Left ventricle myocardium superior (tissue), 1 donor: ENCODE data around the gene R3HDM1. TPM values are rescaled to one million over a fixed set of nuclear protein-coding genes. Genes with fewer than 3 reads are reported as not detected.
A peak's percentile ranks its signal among the peaks of the same experiment; 100 is the strongest.

Experiments used
- ATAC-seq: fragments of 200-7000 bp; cut with Tn5 transposase; one replicate; pipeline ENCODE4 v1.9.1; 2020; ENCODE audit warnings: mild to moderate bottlenecking, moderate library complexity
- DNase-seq: peaks from one replicate; pipeline ENCODE4 v3.0.0-alpha.2; 2020
- intact Hi-C: fragments of 100-400 bp; cut with micrococcal nuclease; formaldehyde crosslinking; loops from one replicate; pipeline ENCODE4 v1.11.0; 2022
- microRNA-seq: library from miRNA; unstranded; fragments of <30 nt; microRNA quantifications from one replicate; pipeline ENCODE4 v1.2.0, GENCODE V29; 2020; ENCODE audit warnings: borderline number of aligned reads
- total RNA-seq: library from RNA; stranded (reverse); fragmentation: NEBNext Ultra II Directional; extraction: Animal tissue kit (Norgen Biotek cat#: 25700); gene quantifications from one replicate; pipeline ENCODE4 v1.2.1, GENCODE V29; 2021
- donor health status: DM: no; HTN: yes; CAD: no; lungs with severe emphysema.

Gene R3HDM1
- total RNA-seq, 1 donor from 2014 or later = 17.7 TPM

DNA sequence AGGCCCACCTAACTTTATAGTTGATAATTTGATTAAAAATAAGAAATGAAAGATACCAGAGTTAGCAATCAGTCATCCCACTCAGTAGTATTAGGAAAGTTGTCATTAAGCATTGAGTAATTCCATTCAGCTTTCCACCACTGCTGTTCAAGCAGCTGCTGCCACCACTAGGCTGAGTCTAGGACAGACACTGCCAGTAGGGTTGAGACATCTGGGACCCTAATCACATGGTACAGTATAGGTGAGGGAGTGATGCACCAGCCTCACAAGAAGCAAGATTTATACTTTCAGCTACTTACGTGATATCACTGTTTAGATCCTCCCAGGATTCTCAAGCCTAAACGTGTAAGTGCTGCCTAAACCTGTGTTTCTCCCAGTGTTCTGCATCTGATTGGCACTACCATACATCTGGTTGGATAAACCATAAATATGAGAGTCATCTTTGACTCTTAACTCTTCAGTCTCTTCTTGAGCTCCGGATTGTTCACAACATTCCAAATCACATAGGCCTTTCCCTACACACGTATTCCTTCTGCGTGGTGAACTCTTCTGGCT, 213.6 kb downstream of the R3HDM1 start:
- DNase-seq = no peak
- intact Hi-C loops = no loop called here
- no peak for ATAC-seq

DNA sequence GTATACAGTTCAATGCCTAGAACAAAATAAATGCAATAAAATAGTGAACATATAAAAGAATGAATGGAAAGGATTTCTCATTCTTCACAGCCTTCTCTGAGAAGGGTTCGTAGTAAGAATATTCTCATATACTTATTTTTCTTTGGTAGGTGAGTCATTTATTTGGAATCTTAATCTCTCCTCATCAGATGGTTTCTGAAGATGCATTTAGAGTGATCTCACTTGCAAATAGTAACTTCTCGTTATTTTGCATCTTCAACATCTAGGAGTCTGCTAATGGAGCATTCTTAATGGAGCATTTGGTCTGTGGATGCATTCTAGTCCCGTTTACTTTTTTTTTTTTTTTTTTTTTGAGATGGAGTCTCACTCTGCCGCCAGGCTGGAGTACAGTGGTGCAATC, 214.3 kb downstream of the R3HDM1 start:
- DNase-seq = no peak
- intact Hi-C loops = no loop called here
- ATAC-seq = no peak

DNA sequence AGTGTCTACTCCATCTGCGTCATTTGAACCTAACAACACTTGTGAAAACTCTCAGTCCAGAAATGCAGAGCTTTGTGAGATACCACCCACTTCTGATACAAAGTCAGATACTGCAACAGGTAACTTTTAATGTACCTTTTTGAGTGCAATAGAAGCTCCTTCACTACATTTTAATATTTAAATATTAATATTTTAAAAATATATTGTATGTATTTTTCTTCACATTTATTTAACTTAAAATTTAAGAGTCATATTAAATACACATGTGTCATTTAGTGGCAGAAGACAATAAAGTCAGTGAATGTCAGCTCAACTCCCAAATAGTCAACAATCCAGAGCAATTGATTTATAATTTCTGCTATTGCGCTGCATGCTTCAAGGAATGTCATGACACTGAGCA, 224.3 kb downstream of the R3HDM1 start:
- ATAC-seq (no peak), DNase-seq (no peak)
- intact Hi-C loops = no loop called here

DNA sequence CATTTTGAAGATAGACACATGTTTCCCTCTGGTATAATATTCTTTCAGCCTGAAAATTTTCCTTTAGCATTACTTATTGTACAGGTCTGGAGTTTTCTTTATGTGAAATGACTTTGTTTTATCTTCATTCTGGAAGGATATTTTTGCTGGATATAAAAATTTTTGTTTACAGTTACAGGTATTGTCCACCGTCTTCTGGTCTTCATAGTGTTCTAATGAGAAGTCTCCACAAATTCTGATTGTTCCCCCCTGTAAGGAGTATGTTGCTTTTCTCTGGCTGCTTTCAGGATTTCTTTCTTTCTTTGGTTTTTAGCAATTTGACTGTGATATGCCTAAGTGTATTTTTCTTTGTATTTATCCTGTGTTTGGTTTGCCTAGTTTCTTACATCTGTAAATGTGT, 225.4 kb downstream of the R3HDM1 start:
- ATAC-seq (no peak), DNase-seq (no peak)
- intact Hi-C loops = no loop called here

DNA sequence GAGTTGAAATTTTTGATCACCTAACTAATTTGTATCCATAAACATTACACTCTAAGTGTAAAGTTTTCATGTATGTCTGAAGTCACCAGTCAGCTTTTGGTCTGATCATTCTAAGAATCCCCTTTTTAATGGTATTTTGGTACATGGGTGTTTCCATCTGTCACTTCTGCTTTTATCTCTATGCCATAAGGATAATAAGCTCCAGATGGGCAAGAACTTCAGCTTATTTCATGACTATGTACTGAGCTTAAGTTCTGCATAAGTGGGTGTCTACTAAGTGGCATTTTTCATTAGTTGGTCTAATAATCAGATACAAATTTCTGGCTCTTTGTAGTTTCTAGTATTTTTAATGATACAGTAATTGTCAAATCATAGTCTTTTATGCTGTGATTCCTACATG, 230.7 kb downstream of the R3HDM1 start:
- no peak for DNase-seq
- ATAC-seq = no peak
- intact Hi-C loops = no loop called here

DNA sequence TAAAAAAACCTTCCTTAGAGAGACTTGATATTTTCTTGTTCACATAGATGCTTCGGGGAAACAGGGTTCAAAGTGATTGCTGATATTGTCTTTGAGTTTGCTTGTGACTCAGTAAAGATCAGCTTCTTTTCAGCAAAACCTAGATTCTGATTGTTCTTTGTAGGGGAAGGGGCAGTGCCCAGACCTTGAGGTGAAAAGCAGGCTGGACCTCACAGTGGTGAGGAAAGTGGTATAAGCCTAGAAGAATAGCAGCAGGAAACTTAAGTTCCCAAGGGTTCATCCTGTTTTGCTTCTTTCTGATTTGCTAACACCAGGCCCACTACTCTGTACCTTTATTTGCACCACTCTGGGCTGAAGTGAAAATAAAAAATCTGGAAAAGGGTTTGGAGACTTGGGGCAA, 231.2 kb downstream of the R3HDM1 start:
- intact Hi-C loops = no loop called here
- ATAC-seq = no peak
- DNase-seq = no peak

DNA sequence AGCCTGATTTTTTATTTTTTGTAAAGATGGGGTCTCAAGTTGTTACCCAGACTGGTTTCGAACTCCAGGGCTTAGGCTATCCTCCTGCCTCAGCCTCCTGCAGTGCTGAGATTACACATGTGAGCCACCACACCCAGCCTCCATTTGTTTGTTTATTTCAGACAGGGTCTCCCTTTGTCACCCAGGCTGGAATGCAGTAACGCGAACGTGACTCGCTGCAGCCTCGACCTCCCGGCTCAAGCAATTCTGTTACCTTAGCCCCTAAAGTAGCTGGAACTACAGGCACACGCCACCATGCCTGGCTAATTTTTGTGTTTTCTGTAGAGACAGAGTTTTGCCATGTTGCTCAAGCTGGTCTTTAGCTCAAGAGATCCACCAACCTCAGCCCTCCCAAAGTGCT, 237.6 kb downstream of the R3HDM1 start:
- DNase-seq (no peak), ATAC-seq (no peak)
- intact Hi-C loops = no loop called here

DNA sequence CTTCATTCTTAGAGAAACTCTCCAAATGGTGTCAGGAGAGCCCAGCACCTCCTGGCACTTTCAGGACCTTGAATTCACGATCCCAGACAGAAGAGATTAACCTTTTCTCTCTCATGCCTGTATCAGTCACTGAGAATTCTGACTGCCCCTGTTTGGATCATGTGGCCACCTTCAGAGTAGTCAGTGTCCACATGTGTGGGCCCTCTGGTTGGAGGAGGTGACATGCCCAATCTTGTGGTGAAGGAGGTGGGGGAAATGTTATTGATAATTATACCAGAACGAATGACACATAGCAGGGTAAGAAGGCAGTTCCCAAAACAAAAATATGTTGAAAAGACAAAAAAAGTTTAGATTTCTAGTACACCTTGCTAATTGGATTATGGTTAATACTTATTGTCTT, 242.0 kb downstream of the R3HDM1 start:
- no peak for ATAC-seq
- no peak for DNase-seq
- intact Hi-C loops = no loop called here

DNA sequence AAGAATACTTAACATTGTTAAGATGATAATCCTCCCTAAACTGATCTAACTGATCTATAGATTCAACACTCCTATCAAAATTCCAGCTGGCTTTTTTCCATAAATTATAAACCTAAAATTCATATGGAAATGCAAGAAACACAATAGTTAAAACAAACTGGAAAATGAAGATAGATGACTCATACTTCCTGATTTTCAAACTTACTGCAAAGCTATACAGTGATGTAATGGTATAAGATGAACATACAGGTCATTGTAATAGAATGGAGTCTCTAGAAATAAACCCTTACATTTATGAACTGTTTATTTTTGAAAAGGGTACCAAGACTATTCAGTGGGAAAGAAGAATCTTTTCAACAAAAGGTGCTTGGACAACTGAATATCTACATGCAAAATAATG, 242.6 kb downstream of the R3HDM1 start:
- DNase-seq (no peak), ATAC-seq (no peak)
- intact Hi-C loops = no loop called here

Small RNA genes within 50 kb of the gene (microRNA-seq; reads per million reads assigned to microRNA genes)
- 39.2 reads per million, percentile 27 among the genes with 10 or more reads in this experiment for gene MIR128-1

Other genes starting within 250 kb of the R3HDM1 start
- gene ZRANB3, start 266 bp upstream of the R3HDM1 start, total RNA-seq = 2.7 TPM
- 56.1 TPM for gene UBXN4, start 210.4 kb downstream of the R3HDM1 start, total RNA-seq